HG03097 (cell line): Measurements from ENCODE around the gene MOV10.
"Not testable (repeated sequence)": the region's sequence is repeated elsewhere in the genome, so short reads cannot be mapped to it uniquely, and the experiment has no call there.

Source experiments
- ATAC-seq: cut with Tn5 transposase; IDR thresholded peaks from one replicate; pipeline ENCODE4 v1.9.1; 2021; ENCODE audit not compliant: unreplicated experiment, low FRiP score

The MOV10 gene

GRCh38 chr1:112712191-112712590 lies 37.7 kb downstream of the MOV10 start:
- ATAC-seq: no peak

DNA sequence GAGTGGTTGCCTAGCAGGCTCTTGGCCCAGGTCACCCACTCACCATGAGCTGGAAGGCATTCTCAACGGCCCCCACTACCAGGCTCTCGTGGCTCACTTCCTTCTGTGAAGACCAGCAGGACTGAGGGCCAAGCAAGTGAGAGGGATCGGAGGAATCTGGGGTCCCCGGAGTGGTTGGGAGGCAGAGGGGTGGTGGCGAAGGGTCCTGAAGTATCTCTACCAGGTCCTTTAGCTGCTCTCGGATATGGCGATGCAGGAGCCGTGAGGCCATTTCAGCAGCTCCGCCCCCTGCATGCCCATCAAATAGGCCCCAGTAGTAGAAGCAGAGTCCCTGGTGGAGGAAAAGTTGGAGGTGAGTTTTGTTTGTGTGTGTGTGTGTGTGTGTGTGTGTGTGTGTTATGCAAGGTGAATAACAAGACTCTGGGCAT lies 38.3 kb downstream of the MOV10 start:
- ATAC-seq: no peak

GRCh38 chr1:112713466-112714312 lies 39.2 kb downstream of the MOV10 start:
- ATAC-seq: no peak

- ATAC-seq: peak; percentile 19
Measured at GRCh38 chr1:112714313-112715263, 40.1 kb downstream of the MOV10 start.

- peak; percentile 69 for ATAC-seq
Measured at GRCh38 chr1:112715264-112716053, 41.0 kb downstream of the MOV10 start, which contains the start of gene PPM1J. PPM1J (minus strand) TSS chr1:112715332; CDS start chr1:112715301, 31 bp downstream.

- ATAC-seq: no peak
Measured at GRCh38 chr1:112716133-112716720, 41.8 kb downstream of the MOV10 start.

DNA sequence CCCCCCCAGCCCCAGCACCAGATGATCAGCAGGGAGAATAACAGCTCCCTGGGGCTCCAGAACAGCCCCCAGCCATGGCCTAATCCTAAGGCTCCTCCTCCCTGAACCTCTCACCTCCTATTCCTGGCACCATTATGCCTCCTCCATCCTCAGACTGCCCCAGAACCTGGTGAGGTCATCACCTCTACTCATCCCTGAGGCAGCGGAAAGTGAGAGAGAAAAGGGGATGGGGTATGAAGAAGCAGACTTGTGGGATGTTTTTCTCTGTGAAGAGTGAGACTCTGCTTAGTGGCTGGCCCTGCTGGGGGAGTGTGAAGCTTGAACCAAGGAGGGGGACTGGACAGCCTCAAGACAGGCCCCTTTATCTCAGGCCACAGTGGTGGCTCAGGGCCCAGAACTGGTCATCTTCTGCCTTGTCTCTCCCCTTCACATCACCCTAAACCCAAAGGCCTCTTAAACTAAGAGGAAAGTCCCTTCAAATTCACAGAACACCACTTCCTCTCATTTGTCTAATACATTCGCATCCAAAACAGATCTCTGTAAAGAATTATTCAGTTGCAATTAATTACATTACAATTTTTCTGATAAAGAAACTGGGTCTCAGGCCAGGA lies 42.9 kb downstream of the MOV10 start:
- no peak for ATAC-seq

GRCh38 chr1:112718691-112719418 lies 44.4 kb downstream of the MOV10 start:
- ATAC-seq: no peak

DNA sequence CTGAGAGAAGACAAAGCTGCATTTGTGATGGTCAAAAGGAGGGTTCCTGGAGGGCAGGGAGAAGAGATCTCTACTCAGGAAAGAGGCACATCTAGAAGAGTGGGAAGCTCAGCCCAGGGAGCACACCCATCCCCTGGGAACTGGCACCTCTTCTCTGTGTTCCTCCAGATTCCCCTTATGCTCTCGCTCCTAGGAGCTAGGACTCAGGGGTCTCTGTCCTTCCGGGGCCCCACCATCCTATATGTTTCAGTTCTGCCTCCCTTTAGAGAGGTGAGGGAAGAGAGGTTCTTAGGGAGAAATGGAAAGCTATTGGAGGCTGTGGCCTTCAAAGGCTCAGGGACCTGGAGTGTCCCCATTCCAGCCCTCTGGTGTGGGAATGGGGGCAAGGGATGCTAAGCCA lies 45.2 kb downstream of the MOV10 start:
- ATAC-seq: no peak

DNA sequence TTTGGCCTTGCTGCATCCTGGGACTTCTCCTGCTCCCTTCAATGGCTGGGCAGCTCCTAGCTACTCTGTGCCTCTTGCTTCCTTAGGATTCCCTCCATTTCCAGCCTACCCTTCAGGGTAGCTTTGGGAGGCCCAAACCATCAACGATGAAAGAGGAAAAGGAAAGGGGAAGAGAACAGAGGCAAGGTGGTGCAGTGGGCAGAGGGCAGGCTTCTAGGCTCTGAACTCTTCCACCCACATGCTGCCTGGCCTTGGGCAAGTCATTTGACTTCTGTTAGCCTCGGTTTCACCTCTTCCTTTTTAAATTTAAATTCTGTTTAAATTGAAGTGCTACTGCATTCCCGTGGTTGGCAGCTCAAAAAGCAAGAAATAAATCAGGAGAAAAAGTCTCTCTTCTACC lies 46.3 kb downstream of the MOV10 start:
- ATAC-seq: no peak

DNA sequence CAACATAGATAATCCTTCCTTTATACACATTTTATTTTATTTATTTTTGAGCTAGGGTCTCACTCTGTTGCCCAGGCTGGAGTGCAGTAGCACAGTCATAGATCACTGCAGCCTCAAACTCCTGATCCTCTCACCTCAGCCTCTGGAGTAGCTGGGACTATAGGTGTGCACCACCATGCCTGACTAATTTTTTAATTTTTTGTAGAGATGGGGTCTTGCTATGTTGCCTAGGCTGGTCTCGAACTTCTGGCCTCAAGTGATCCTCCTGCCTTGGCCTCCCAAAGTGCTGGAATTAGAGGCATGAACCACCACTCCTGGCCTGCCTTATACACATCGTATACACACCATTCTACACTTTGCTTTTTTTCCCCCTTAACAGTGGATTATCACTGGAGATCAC lies 46.8 kb downstream of the MOV10 start:
- not testable (repeated sequence) for ATAC-seq

GRCh38 chr1:112721966-112722524 lies 47.6 kb downstream of the MOV10 start:
- ATAC-seq: no peak

GRCh38 chr1:112722601-112723510 lies 48.4 kb downstream of the MOV10 start:
- no peak for ATAC-seq

DNA sequence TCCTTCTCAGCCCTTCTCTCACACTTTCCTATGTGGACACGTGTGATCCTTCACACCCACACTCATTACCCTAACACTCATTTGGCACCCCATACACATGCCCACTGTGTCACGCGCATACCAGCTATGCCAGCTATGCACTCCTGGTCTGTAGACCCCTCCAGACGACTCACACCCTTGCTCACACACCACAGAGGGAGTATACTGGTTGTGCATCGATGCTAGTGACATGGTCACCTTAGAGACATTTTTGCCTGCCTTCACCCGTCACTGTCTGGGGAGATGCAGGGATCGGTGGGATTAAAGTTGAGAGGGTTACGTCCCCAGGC lies 49.0 kb downstream of the MOV10 start:
- ATAC-seq: no peak

DNA sequence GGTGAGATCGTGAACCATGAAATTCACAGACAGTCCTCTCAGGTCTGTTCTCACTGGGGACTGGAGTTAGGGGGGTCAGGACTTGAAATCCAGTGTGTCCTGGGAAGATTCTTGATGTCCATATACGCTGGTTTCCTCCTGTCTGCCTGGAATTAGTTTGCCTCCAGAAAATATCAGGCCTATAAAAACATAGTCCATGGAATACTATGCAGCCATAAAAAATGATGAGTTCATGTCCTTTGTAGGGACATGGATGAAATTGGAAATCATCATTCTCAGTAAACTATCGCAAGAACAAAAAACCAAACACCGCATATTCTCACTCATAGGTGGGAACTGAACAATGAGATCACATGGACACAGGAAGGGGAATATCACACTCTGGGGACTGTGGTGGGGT lies 49.8 kb downstream of the MOV10 start:
- ATAC-seq: not testable (repeated sequence)

DNA sequence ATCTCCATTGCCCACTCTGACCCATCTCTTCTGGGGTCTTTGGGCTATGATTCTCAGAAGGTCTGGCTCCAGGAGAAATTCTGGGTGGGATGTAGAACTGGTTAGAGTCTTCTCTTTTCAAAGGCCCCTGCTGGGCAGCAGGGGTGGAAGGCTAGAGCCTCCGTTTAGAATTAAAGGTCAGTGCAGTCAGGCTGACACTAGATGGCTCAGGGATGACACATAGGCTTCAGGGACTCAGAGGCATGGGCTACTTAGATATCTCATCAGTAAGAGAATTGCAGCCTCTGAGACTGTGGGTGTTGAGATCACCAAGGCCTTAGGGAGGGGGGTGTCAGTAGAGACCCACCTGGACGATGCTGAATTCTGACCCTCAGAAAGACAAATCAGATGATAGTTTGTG lies 53.3 kb downstream of the MOV10 start:
- ATAC-seq: no peak

DNA sequence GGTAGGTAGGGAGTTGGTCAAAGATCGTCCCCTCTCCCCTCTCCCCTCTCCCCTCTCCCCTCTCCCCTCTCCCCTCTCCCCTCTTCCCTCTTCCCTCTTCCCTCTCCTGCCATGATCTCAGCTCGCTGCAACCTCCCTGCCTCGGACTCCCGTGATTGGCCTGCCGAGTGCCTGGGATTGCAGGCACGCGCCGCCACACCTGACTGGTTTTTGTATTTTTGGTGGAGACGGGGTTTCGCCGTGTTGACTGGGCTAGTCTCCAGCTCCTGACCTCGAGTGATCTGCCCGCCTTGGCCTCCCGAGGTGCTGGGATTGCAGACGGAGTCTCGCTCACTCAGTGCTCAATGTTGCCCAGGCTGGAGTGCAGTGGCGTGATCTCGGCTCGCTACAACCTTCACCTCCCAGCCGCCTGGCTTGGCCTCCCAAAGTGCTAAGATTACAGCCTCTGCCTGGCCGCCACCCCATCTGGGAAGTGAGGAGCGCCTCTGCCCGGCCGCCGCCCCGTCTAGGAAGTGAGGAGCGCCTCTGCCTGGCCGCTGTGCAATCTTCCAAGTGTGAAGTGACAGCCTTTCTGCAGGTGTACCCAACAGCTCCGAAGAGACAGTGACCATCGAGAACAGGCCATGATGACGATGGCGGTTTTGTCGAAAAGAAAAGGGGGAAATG lies 54.0 kb downstream of the MOV10 start:
- ATAC-seq: not testable (repeated sequence)
